HS-27A (cell line): ENCODE results near the gene HTR2C.
"Not testable (repeated sequence)": the region's sequence is repeated elsewhere in the genome, so short reads cannot be mapped to it uniquely, and the experiment has no call there.

ENCODE experiments used
- DNase-seq: peaks from one replicate; pipeline ENCODE4 v3.0.0-alpha.2; 2012; ENCODE audit warnings: low read depth, missing footprints

The HTR2C gene

GRCh38 chrX:114715096-114715495 lies 131.2 kb downstream of the HTR2C start:
- DNase-seq = no peak

GRCh38 chrX:114717921-114718320 lies 134.0 kb downstream of the HTR2C start:
- no peak for DNase-seq

- no peak for DNase-seq
Observed at GRCh38 chrX:114766541-114766940, 182.7 kb downstream of the HTR2C start.

- no peak for DNase-seq
Observed at GRCh38 chrX:114774691-114775090, 190.8 kb downstream of the HTR2C start.

- DNase-seq = no peak
Observed at GRCh38 chrX:114782925-114783324, 199.0 kb downstream of the HTR2C start.

GRCh38 chrX:114787061-114787460 lies 203.2 kb downstream of the HTR2C start:
- no peak for DNase-seq

GRCh38 chrX:114797494-114797893 lies 213.6 kb downstream of the HTR2C start:
- DNase-seq = no peak

GRCh38 chrX:114798907-114799306 lies 215.0 kb downstream of the HTR2C start:
- no peak for DNase-seq

GRCh38 chrX:114800719-114801118 lies 216.8 kb downstream of the HTR2C start:
- DNase-seq = no peak

- no peak for DNase-seq
Observed at GRCh38 chrX:114819509-114819908, 235.6 kb downstream of the HTR2C start.

GRCh38 chrX:114841051-114841450 lies 257.2 kb downstream of the HTR2C start:
- DNase-seq = no peak

GRCh38 chrX:114842181-114842580 lies 258.3 kb downstream of the HTR2C start:
- no peak for DNase-seq

GRCh38 chrX:114889481-114889880 lies 305.6 kb downstream of the HTR2C start:
- DNase-seq = no peak

- DNase-seq = no peak
Observed at GRCh38 chrX:114903618-114904017, 319.7 kb downstream of the HTR2C start.

- no peak for DNase-seq
Observed at GRCh38 chrX:114905251-114905650, 321.4 kb downstream of the HTR2C start.

GRCh38 chrX:114906984-114907510 lies 323.2 kb downstream of the HTR2C start:
- DNase-seq = no peak

GRCh38 chrX:114924423-114924822 lies 340.5 kb downstream of the HTR2C start:
- no peak for DNase-seq

GRCh38 chrX:114924856-114925255 lies 341.0 kb downstream of the HTR2C start:
- DNase-seq = peak; percentile 19

GRCh38 chrX:114930227-114930626 lies 346.3 kb downstream of the HTR2C start:
- no peak for DNase-seq

- no peak for DNase-seq
Observed at GRCh38 chrX:114932550-114932949, 348.7 kb downstream of the HTR2C start.

GRCh38 chrX:114933291-114933690 lies 349.4 kb downstream of the HTR2C start:
- not testable (repeated sequence) for DNase-seq

- DNase-seq = not testable (repeated sequence)
Observed at GRCh38 chrX:114937090-114937489, 353.2 kb downstream of the HTR2C start.

GRCh38 chrX:114952696-114953095 lies 368.8 kb downstream of the HTR2C start:
- DNase-seq = no peak
